GM12878 (cell line): ENCODE data around the gene SYCN. TPM values are rescaled to one million over a fixed set of nuclear protein-coding genes. Genes with fewer than 3 reads are reported as not detected.

ENCODE experiments used
- ATAC-seq: fragments of 200-7000 bp; cut with Tn5 transposase; 3 replicates; pipeline ENCODE4 v1.9.1; 2020; ENCODE audit warnings: mild to moderate bottlenecking, moderate library complexity
- BruUV-seq: library from RNA; stranded (reverse); fragments of 400-500 nt; replicated peaks from 2 replicates; lab custom pipeline; 2021; lab: Mats Ljungman, UMichigan
- CTCF ChIA-PET: fragments of 300-600 bp; sonication (Branson Sonifier 250); formaldehyde crosslinking; extraction: SDS; loops from one replicate; lab custom pipeline; 2021; ENCODE audit warnings: inconsistent platforms; lab: Yijun Ruan, JAX
- POLR2A ChIA-PET: fragments of 350-600 bp; formaldehyde crosslinking; extraction: SDS; loops from one replicate; lab custom pipeline; 2021; ENCODE audit warnings: inconsistent platforms; lab: Charles Lee
- RAD21 ChIA-PET: fragments of 300-600 bp; sonication (Branson Sonifier 250); formaldehyde crosslinking; loops from one replicate; lab custom pipeline; 2023; ENCODE audit warnings: antibody characterized with exemption; ENCODE audit not compliant: unreplicated experiment; lab: Charles Lee
- SMC1A ChIA-PET: fragments of 300-600 bp; sonication (Branson Sonifier 250); formaldehyde crosslinking; loops from one replicate; lab custom pipeline; 2023; ENCODE audit not compliant: unreplicated experiment, uncharacterized antibody; lab: Charles Lee
- DNase-seq: peaks from one replicate; pipeline ENCODE4 v3.0.0-alpha.2; 2011; ENCODE audit warnings: low read depth, low spot score
- FAIRE-seq: peaks from 3 replicates; lab custom pipeline; 2011; peaks lifted over from hg19 to GRCh38; lab: Jason Lieb, UNC
- H2AFZ ChIP-seq: 2 replicates; pipeline ENCODE4 v1.6.0; 2011; ENCODE audit warnings: low read depth, low read length, control low read depth; ENCODE audit not compliant: control insufficient read depth
- H3K27ac ChIP-seq: 2 replicates; pipeline ENCODE4 v1.5.1; 2011; ENCODE audit warnings: control low read depth; ENCODE audit not compliant: control insufficient read depth, insufficient read depth
- H3K27me3 ChIP-seq, 2 experiments: replicated peaks in 1 of 2; 2 replicates each; pipeline versions ENCODE4 v1.6.0 to v1.6.1; 2011; ENCODE audit warnings: low read length in 1 of 2; ENCODE audit not compliant: control insufficient read depth in 2 of 2, insufficient read depth in 2 of 2
- H3K36me3 ChIP-seq, 2 experiments: 2 replicates each; pipeline ENCODE4 v1.5.1; 2011; ENCODE audit warnings: low read length in 1 of 2; ENCODE audit not compliant: control insufficient read depth in 2 of 2, insufficient read depth in 2 of 2
- H3K4me1 ChIP-seq: 2 replicates; pipeline ENCODE4 v1.6.1; 2011; ENCODE audit warnings: mild to moderate bottlenecking, low read length, moderate library complexity, mixed read lengths; ENCODE audit not compliant: control insufficient read depth, insufficient read depth
- H3K4me2 ChIP-seq: 2 replicates; pipeline ENCODE4 v1.6.0; 2011; ENCODE audit warnings: control low read depth; ENCODE audit not compliant: control insufficient read depth, insufficient read depth
- H3K4me3 ChIP-seq: fragments of 200-600 bp; sonication (generic); 2 replicates; pipeline ENCODE4 v1.5.1; 2016
- H3K79me2 ChIP-seq: 2 replicates; pipeline ENCODE4 v1.6.0; 2011; ENCODE audit warnings: low read length; ENCODE audit not compliant: control insufficient read depth, insufficient read depth
- H3K9ac ChIP-seq: 2 replicates; pipeline ENCODE4 v1.8.0; 2011; ENCODE audit warnings: low read length, control low read depth, mixed read lengths; ENCODE audit not compliant: control insufficient read depth, insufficient read depth
- H3K9me3 ChIP-seq: replicated peaks from 3 replicates; pipeline ENCODE4 v1.5.1; 2011; ENCODE audit warnings: mild to moderate bottlenecking, low read length; ENCODE audit not compliant: control insufficient read depth, insufficient read depth
- H4K20me1 ChIP-seq: 2 replicates; pipeline ENCODE4 v1.6.0; 2011; ENCODE audit not compliant: control insufficient read depth, insufficient read depth
- ATF2 ChIP-seq: IDR thresholded peaks from 2 replicates; pipeline ENCODE4 v1.6.1; 2012; ENCODE audit warnings: low read length, inconsistent platforms
- NBN ChIP-seq: fragments of 450-650 bp; IDR thresholded peaks from 2 replicates; pipeline ENCODE4 v1.6.1; 2016
- WGBS: methylation state at CpG from one replicate; pipeline ENCODE4 v1.1.6; 2016; ENCODE audit warnings: low lambda C conversion rate; ENCODE audit not compliant: insufficient replicate concordance, insufficient coverage; ENCODE audit errors: missing lambda C conversion rate; 5-methylcytosine and 5-hydroxymethylcytosine counted together
- in situ Hi-C: fragments of 300-500 bp; cut with MboI; formaldehyde crosslinking; loops from 9 replicates; pipeline ENCODE4 v1.14.3; 2018; ENCODE audit warnings: mixed read lengths
- intact Hi-C: fragments of 100-400 bp; cut with micrococcal nuclease; formaldehyde crosslinking; loops from one replicate; pipeline ENCODE4 v1.14.2; 2022; ENCODE audit not compliant: unreplicated experiment
- polyA plus RNA-seq, 11 experiments: library from polyadenylated mRNA; depleted of rRNA in 4 of 11; unstranded in 6 of 11; stranded (reverse) in 5 of 11; fragments of >200 nt; fragmentation: Nextera tagmentation in 4 of 11; fragmentation: Illumina TruSeq in 1 of 11; extraction: Ambion mirVana in 4 of 11; extraction: Trizol in 1 of 11; gene quantifications; 1 replicate in 1 of 11; 2 replicates in 10 of 11; pipeline versions ENCODE4 v1.2.1 to v1.2.3, GENCODE V29; 2011 to 2016; ENCODE audit warnings: inconsistent platforms in 2 of 11, missing spikeins in 2 of 11, low read depth in 1 of 11
- total RNA-seq, 4 experiments: library from RNA; depleted of rRNA in 3 of 4; stranded (reverse); fragments of >200 nt in 3 of 4; fragmentation: Illumina TruSeq in 1 of 4; extraction: Trizol in 1 of 4; gene quantifications; 2 replicates each; pipeline versions ENCODE4 v1.2.1 to v1.2.3, GENCODE V29; 2013 to 2021

SYCN gene
- total and polyA plus RNA-seq, 10 of the 15 experiments (the other 5 are each of a cell fraction or from before 2014, with no cell fraction given), result 0.54 TPM; not detected in 9

GRCh38 chr19:39154100-39154628, 49.9 kb downstream of the SYCN start:
- in situ Hi-C loops (no loop called here), intact Hi-C loops (no loop called here)
- ChIA-PET SMC1A (no interaction called here), CTCF (interaction anchor here (0.8 kb wide), 1 partner anchor 44 kb away, joined by 3 read pairs; no protein-coding TSS in a partner anchor), RAD21 (no interaction called here), POLR2A (no interaction called here)
- H4K20me1 ChIP-seq, result no peaks in the 10 kb centered on the region
- H3K4me3 ChIP-seq, result no peak overlapping the region
- H3K4me1 ChIP-seq, result no peaks in the 10 kb centered on the region
- H3K9me3 ChIP-seq, result no peaks in the 10 kb centered on the region
- no TSS peak for BruUV-seq
- no peak overlapping the region for H3K9ac ChIP-seq
- no peaks in the 10 kb centered on the region for H3K79me2 ChIP-seq
- no peaks in the 10 kb centered on the region for H3K27me3 ChIP-seq
- 81% methylated on average over 13 of the region's 13 CpGs for WGBS
- ATAC-seq (no peak), DNase-seq (no peak), FAIRE-seq (no peak)
- no peak overlapping the region for H3K4me2 ChIP-seq
- H3K27ac ChIP-seq, result no peak overlapping the region
- TF ChIP-seq ATF2 (no peak), NBN (no peak)
- H2AFZ ChIP-seq, result no peak overlapping the region
- no peaks in the 10 kb centered on the region; a peak in 1 of 4 replicates for H3K36me3 ChIP-seq

Other genes starting within 250 kb of the SYCN start
Only the 7 nearest of the 18 such genes appear.
- gene PAK4, start 78.5 kb downstream of the SYCN start, total RNA-seq (2014; rRNA removed), result 1.4 and 2.5 TPM in 2 replicates
- 1.0 and 1.6 TPM in 2 replicates for gene PAK4, start 78.5 kb downstream of the SYCN start, total RNA-seq (2014; rRNA removed; fragmentation: Illumina TruSeq; extraction: Trizol)
- gene PAK4, start 78.5 kb downstream of the SYCN start, total RNA-seq (2021), result 17.3 and 19.3 TPM in 2 replicates
- 2.1 and 7.3 TPM in 2 replicates for gene PAK4, start 78.5 kb downstream of the SYCN start, polyA plus RNA-seq (2011; rRNA removed)
- 0.49 and 4.5 TPM in 2 replicates for gene PAK4, start 78.5 kb downstream of the SYCN start, polyA plus RNA-seq (2014; fragmentation: Illumina TruSeq; extraction: Trizol)
- gene PAK4, start 78.5 kb downstream of the SYCN start, polyA plus RNA-seq (2014; fragmentation: Nextera tagmentation; extraction: Ambion mirVana), result under 1 TPM; 0.08 to 0.37 TPM
- gene PAK4, start 78.5 kb downstream of the SYCN start, polyA plus RNA-seq (2014; rRNA removed), result 9.4 and 11.5 TPM in 2 replicates
- gene PAK4, start 78.5 kb downstream of the SYCN start, polyA plus RNA-seq (2016; fragmentation: Nextera tagmentation; extraction: Ambion mirVana), result 10 to 100 TPM in 1 of 2 experiments, 1 to 10 TPM in 1; 9.6 to 10.7 TPM
- gene NCCRP1, start 7.3 kb downstream of the SYCN start, total RNA-seq (2014; rRNA removed), result not detected in 2 replicates
- not detected in 2 replicates for gene NCCRP1, start 7.3 kb downstream of the SYCN start, total RNA-seq (2014; rRNA removed; fragmentation: Illumina TruSeq; extraction: Trizol)
- not detected in 2 replicates for gene NCCRP1, start 7.3 kb downstream of the SYCN start, total RNA-seq (2021)
- not detected in 2 replicates for gene NCCRP1, start 7.3 kb downstream of the SYCN start, polyA plus RNA-seq (2011; rRNA removed)
- not detected in 2 replicates for gene NCCRP1, start 7.3 kb downstream of the SYCN start, polyA plus RNA-seq (2014; fragmentation: Illumina TruSeq; extraction: Trizol)
- gene NCCRP1, start 7.3 kb downstream of the SYCN start, polyA plus RNA-seq (2014; fragmentation: Nextera tagmentation; extraction: Ambion mirVana), result not detected
- gene NCCRP1, start 7.3 kb downstream of the SYCN start, polyA plus RNA-seq (2014; rRNA removed), result not detected in 2 replicates
- not detected for gene NCCRP1, start 7.3 kb downstream of the SYCN start, polyA plus RNA-seq (2016; fragmentation: Nextera tagmentation; extraction: Ambion mirVana)
- not detected in 2 replicates for gene IFNL3, start 40.7 kb upstream of the SYCN start, total RNA-seq (2014; rRNA removed)
- gene IFNL3, start 40.7 kb upstream of the SYCN start, total RNA-seq (2014; rRNA removed; fragmentation: Illumina TruSeq; extraction: Trizol), result not detected in 2 replicates
- not detected in 2 replicates for gene IFNL3, start 40.7 kb upstream of the SYCN start, total RNA-seq (2021)
- not detected in 2 replicates for gene IFNL3, start 40.7 kb upstream of the SYCN start, polyA plus RNA-seq (2011; rRNA removed)
- not detected in 2 replicates for gene IFNL3, start 40.7 kb upstream of the SYCN start, polyA plus RNA-seq (2014; fragmentation: Illumina TruSeq; extraction: Trizol)
- gene IFNL3, start 40.7 kb upstream of the SYCN start, polyA plus RNA-seq (2014; fragmentation: Nextera tagmentation; extraction: Ambion mirVana), result not detected
- not detected in 2 replicates for gene IFNL3, start 40.7 kb upstream of the SYCN start, polyA plus RNA-seq (2014; rRNA removed)
- gene IFNL3, start 40.7 kb upstream of the SYCN start, polyA plus RNA-seq (2016; fragmentation: Nextera tagmentation; extraction: Ambion mirVana), result not detected
- gene IFNL4, start 44.6 kb upstream of the SYCN start, total RNA-seq (2014; rRNA removed), result not detected in 2 replicates
- not detected in 2 replicates for gene IFNL4, start 44.6 kb upstream of the SYCN start, total RNA-seq (2014; rRNA removed; fragmentation: Illumina TruSeq; extraction: Trizol)
- not detected in 2 replicates for gene IFNL4, start 44.6 kb upstream of the SYCN start, total RNA-seq (2021)
- gene IFNL4, start 44.6 kb upstream of the SYCN start, polyA plus RNA-seq (2011; rRNA removed), result not detected in 2 replicates
- not detected in 2 replicates for gene IFNL4, start 44.6 kb upstream of the SYCN start, polyA plus RNA-seq (2014; fragmentation: Illumina TruSeq; extraction: Trizol)
- not detected for gene IFNL4, start 44.6 kb upstream of the SYCN start, polyA plus RNA-seq (2014; fragmentation: Nextera tagmentation; extraction: Ambion mirVana)
- not detected in 2 replicates for gene IFNL4, start 44.6 kb upstream of the SYCN start, polyA plus RNA-seq (2014; rRNA removed)
- not detected for gene IFNL4, start 44.6 kb upstream of the SYCN start, polyA plus RNA-seq (2016; fragmentation: Nextera tagmentation; extraction: Ambion mirVana)
- not detected in 2 replicates for gene IFNL2, start 64.1 kb upstream of the SYCN start, total RNA-seq (2014; rRNA removed)
- not detected in 2 replicates for gene IFNL2, start 64.1 kb upstream of the SYCN start, total RNA-seq (2014; rRNA removed; fragmentation: Illumina TruSeq; extraction: Trizol)
- gene IFNL2, start 64.1 kb upstream of the SYCN start, total RNA-seq (2021), result not detected in 2 replicates
- gene IFNL2, start 64.1 kb upstream of the SYCN start, polyA plus RNA-seq (2011; rRNA removed), result not detected in 2 replicates
- gene IFNL2, start 64.1 kb upstream of the SYCN start, polyA plus RNA-seq (2014; fragmentation: Illumina TruSeq; extraction: Trizol), result not detected in 2 replicates
- not detected for gene IFNL2, start 64.1 kb upstream of the SYCN start, polyA plus RNA-seq (2014; fragmentation: Nextera tagmentation; extraction: Ambion mirVana)
- gene IFNL2, start 64.1 kb upstream of the SYCN start, polyA plus RNA-seq (2014; rRNA removed), result 0.24 TPM in 1 of 2 replicates, not detected in the other
- gene IFNL2, start 64.1 kb upstream of the SYCN start, polyA plus RNA-seq (2016; fragmentation: Nextera tagmentation; extraction: Ambion mirVana), result not detected
- gene IFNL1, start 92.1 kb upstream of the SYCN start, total RNA-seq (2014; rRNA removed), result 0.22 TPM in 1 of 2 replicates, not detected in the other
- not detected in 2 replicates for gene IFNL1, start 92.1 kb upstream of the SYCN start, total RNA-seq (2014; rRNA removed; fragmentation: Illumina TruSeq; extraction: Trizol)
- not detected in 2 replicates for gene IFNL1, start 92.1 kb upstream of the SYCN start, total RNA-seq (2021)
- not detected in 2 replicates for gene IFNL1, start 92.1 kb upstream of the SYCN start, polyA plus RNA-seq (2011; rRNA removed)
- not detected in 2 replicates for gene IFNL1, start 92.1 kb upstream of the SYCN start, polyA plus RNA-seq (2014; fragmentation: Illumina TruSeq; extraction: Trizol)
- gene IFNL1, start 92.1 kb upstream of the SYCN start, polyA plus RNA-seq (2014; fragmentation: Nextera tagmentation; extraction: Ambion mirVana), result not detected
- gene IFNL1, start 92.1 kb upstream of the SYCN start, polyA plus RNA-seq (2014; rRNA removed), result not detected in 2 replicates
- gene IFNL1, start 92.1 kb upstream of the SYCN start, polyA plus RNA-seq (2016; fragmentation: Nextera tagmentation; extraction: Ambion mirVana), result not detected
- 0.38 and 0.40 TPM in 2 replicates for gene LRFN1, start 116.6 kb upstream of the SYCN start, total RNA-seq (2014; rRNA removed)
- gene LRFN1, start 116.6 kb upstream of the SYCN start, total RNA-seq (2014; rRNA removed; fragmentation: Illumina TruSeq; extraction: Trizol), result 0.05 and 0.13 TPM in 2 replicates
- gene LRFN1, start 116.6 kb upstream of the SYCN start, total RNA-seq (2021), result 0.85 and 1.0 TPM in 2 replicates
- gene LRFN1, start 116.6 kb upstream of the SYCN start, polyA plus RNA-seq (2011; rRNA removed), result 0.13 and 0.29 TPM in 2 replicates
- gene LRFN1, start 116.6 kb upstream of the SYCN start, polyA plus RNA-seq (2014; fragmentation: Illumina TruSeq; extraction: Trizol), result 0.10 TPM in 1 of 2 replicates, not detected in the other
- gene LRFN1, start 116.6 kb upstream of the SYCN start, polyA plus RNA-seq (2014; fragmentation: Nextera tagmentation; extraction: Ambion mirVana), result under 1 TPM in 1 of 2 experiments, not detected in 1; 0.09 TPM
- 0.86 and 0.91 TPM in 2 replicates for gene LRFN1, start 116.6 kb upstream of the SYCN start, polyA plus RNA-seq (2014; rRNA removed)
- under 1 TPM; 0.24 to 0.35 TPM for gene LRFN1, start 116.6 kb upstream of the SYCN start, polyA plus RNA-seq (2016; fragmentation: Nextera tagmentation; extraction: Ambion mirVana)